ENCODE measurements around the gene C1orf21.

C1orf21 gene

DNA sequence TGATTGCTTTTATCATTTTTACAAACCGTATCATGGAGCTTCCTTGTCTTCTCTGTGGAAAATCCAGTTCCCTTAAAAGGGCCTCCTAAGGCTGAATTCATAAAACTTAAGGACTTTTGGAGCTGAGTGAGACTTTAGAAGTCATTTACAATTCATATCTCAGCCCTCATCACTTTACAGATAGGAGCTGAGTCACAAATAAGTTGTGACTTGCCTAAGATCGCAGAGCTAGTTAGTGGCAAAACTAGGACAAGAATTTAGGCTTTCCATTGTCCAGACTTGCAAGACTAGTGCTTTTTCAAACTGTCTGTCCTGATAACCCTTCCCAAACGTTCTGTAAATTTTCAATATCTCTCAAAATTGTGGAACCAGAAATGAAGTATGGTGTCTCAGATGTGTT lies 37.3 kb downstream of the C1orf21 start:
- no peaks in the 10 kb centered on the region for H3K4me1 ChIP-seq (ENCODE audit: control insufficient read depth, low read length)
- H3K9me3 ChIP-seq (ENCODE audit: control insufficient read depth, insufficient read depth, low read length): no peaks in the 10 kb centered on the region
- H3K79me2 ChIP-seq (ENCODE audit: control insufficient read depth, low read length): no peaks in the 10 kb centered on the region
- H3F3A ChIP-seq (ENCODE audit: control insufficient read depth, insufficient read depth): no peaks in the 10 kb centered on the region
- H3K4me2 ChIP-seq (ENCODE audit: low read length): no peak overlapping the region
- TF ChIP-seq, protein P1, sequence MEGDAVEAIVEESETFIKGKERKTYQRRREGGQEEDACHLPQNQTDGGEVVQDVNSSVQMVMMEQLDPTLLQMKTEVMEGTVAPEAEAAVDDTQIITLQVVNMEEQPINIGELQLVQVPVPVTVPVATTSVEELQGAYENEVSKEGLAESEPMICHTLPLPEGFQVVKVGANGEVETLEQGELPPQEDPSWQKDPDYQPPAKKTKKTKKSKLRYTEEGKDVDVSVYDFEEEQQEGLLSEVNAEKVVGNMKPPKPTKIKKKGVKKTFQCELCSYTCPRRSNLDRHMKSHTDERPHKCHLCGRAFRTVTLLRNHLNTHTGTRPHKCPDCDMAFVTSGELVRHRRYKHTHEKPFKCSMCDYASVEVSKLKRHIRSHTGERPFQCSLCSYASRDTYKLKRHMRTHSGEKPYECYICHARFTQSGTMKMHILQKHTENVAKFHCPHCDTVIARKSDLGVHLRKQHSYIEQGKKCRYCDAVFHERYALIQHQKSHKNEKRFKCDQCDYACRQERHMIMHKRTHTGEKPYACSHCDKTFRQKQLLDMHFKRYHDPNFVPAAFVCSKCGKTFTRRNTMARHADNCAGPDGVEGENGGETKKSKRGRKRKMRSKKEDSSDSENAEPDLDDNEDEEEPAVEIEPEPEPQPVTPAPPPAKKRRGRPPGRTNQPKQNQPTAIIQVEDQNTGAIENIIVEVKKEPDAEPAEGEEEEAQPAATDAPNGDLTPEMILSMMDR (IDR thresholded peaks at IDR 0.05; ENCODE audit: low read depth, low read length, poor library complexity, severe bottlenecking): no peak
- TF ChIP-seq EZH2phosphoT487 (IDR thresholded peaks at IDR 0.05; ENCODE audit: borderline replicate concordance, low read length): no peak
- H3K9me2 ChIP-seq (replicated peaks; ENCODE audit: control insufficient read depth, low read length): no peaks in the 10 kb centered on the region
- H3K36me3 ChIP-seq (ENCODE audit: control insufficient read depth, low read length): no peaks in the 10 kb centered on the region
- H3K4me3 ChIP-seq (ENCODE audit: low read length): no peak overlapping the region
- H3K27me3 ChIP-seq (ENCODE audit: control insufficient read depth, low read length): no peaks in the 10 kb centered on the region
- H4K20me1 ChIP-seq (ENCODE audit: control insufficient read depth, insufficient read depth, low read depth, low read length): no peaks in the 10 kb centered on the region
- H3K27ac ChIP-seq (ENCODE audit: low read depth, low read length): no peak overlapping the region

DNA sequence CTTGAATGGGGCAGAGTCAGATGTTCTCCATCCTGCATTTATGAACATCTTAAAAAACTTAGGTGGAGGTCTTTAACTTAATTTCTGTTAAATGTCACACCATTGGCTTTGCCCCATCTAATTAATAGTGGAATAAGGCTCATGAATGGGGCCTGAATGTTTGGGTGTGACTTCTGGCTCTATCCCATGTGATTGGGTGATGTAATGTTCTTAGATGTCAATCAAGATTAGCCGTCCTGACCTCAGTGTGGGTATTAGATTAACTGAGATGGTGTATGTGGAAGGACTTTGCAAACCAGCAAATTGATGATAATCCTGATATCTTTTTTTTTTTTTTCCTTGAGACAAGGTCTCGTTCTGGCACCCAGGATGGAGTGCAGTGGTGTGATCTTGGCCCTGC lies 38.1 kb downstream of the C1orf21 start:
- Histone ChIP-seq H4K20me1 (ENCODE audit: control insufficient read depth, insufficient read depth, low read depth, low read length) (no peaks in the 10 kb centered on the region), H3K27ac (ENCODE audit: low read depth, low read length) (no peak overlapping the region), H3K9me2 (replicated peaks; ENCODE audit: control insufficient read depth, low read length) (no peaks in the 10 kb centered on the region), H3K4me1 (ENCODE audit: control insufficient read depth, low read length) (no peaks in the 10 kb centered on the region), H3K9me3 (ENCODE audit: control insufficient read depth, insufficient read depth, low read length) (no peaks in the 10 kb centered on the region), H3K27me3 (ENCODE audit: control insufficient read depth, low read length) (no peaks in the 10 kb centered on the region), H3F3A (ENCODE audit: control insufficient read depth, insufficient read depth) (no peaks in the 10 kb centered on the region), H3K4me3 (ENCODE audit: low read length) (no peak overlapping the region), H3K79me2 (ENCODE audit: control insufficient read depth, low read length) (no peaks in the 10 kb centered on the region), H3K36me3 (ENCODE audit: control insufficient read depth, low read length) (no peaks in the 10 kb centered on the region), H3K4me2 (ENCODE audit: low read length) (no peak overlapping the region)
- TF ChIP-seq, protein P1 (IDR thresholded peaks at IDR 0.05; ENCODE audit: low read depth, low read length, poor library complexity, severe bottlenecking): no peak
- TF ChIP-seq EZH2phosphoT487 (IDR thresholded peaks at IDR 0.05; ENCODE audit: borderline replicate concordance, low read length): no peak

DNA sequence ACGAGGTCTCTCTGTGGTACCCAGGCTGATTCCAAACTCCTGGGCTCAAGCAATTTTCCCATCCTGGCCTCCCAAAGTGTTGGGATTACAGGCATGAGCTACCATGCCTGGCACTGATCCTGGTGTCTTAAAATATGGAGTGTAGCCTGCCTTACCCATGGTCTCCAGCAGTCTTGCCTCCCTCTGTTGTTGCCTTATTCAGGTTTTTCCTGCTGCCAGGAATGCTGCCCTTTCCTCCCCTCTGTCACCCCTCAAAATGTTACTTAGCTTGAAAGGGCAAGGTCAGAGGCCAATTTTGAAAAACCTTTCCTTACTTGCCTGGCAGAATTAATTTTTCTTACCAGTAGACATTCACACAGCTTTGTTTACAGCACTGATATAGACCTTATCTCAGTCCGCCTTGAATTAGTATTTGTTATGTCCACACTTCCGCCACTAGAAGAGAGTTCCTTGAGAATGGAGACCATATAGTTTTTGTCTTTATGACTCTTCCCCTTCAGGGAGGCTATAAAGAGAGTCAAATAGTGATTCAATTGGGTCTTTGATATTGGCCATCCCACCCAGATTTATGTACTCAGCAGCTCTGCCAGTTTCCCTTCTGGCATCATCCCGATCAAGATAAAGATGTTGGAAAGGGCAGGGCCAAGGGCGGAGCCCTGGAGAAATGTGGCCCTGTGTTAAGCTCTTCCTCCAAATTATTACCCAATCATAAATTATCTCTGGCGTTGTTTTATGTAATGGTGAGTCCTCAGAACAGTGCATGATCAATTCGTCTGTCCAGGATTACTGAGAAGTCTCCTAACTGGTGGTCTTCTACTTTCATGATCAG lies 38.8 kb downstream of the C1orf21 start:
- no peaks in the 10 kb centered on the region for H3K4me1 ChIP-seq (ENCODE audit: control insufficient read depth, low read length)
- TF ChIP-seq, protein P1 (IDR thresholded peaks at IDR 0.05; ENCODE audit: low read depth, low read length, poor library complexity, severe bottlenecking): no peak
- no peak for TF ChIP-seq EZH2phosphoT487 (IDR thresholded peaks at IDR 0.05; ENCODE audit: borderline replicate concordance, low read length)
- H3K36me3 ChIP-seq (ENCODE audit: control insufficient read depth, low read length): no peaks in the 10 kb centered on the region
- no peaks in the 10 kb centered on the region for H3K79me2 ChIP-seq (ENCODE audit: control insufficient read depth, low read length)
- no peaks in the 10 kb centered on the region for H3K9me3 ChIP-seq (ENCODE audit: control insufficient read depth, insufficient read depth, low read length)
- no peaks in the 10 kb centered on the region for H3F3A ChIP-seq (ENCODE audit: control insufficient read depth, insufficient read depth)
- no peak overlapping the region for H3K4me3 ChIP-seq (ENCODE audit: low read length)
- H3K27me3 ChIP-seq (ENCODE audit: control insufficient read depth, low read length): no peaks in the 10 kb centered on the region
- no peak overlapping the region for H3K27ac ChIP-seq (ENCODE audit: low read depth, low read length)
- H3K4me2 ChIP-seq (ENCODE audit: low read length): no peak overlapping the region
- H4K20me1 ChIP-seq (ENCODE audit: control insufficient read depth, insufficient read depth, low read depth, low read length): no peaks in the 10 kb centered on the region
- H3K9me2 ChIP-seq (replicated peaks; ENCODE audit: control insufficient read depth, low read length): no peaks in the 10 kb centered on the region

All from DOHH2 (cell line).